Stimulated activated CD4-positive, alpha-beta T cell treated with anti-CD3 and anti-CD28 coated beads, Interleukin-2, amount 100 ng/mL, for 48 hours (primary cell): ENCODE measurements around the gene CNOT3.
"Not testable (repeated sequence)": the region's sequence is repeated elsewhere in the genome, so short reads cannot be mapped to it uniquely, and the experiment has no call there.

ENCODE experiments used
- DNase-seq, 2 donors: peaks; one replicate each; pipeline ENCODE4 v3.0.0-alpha.2; 2020

The CNOT3 gene

GRCh38 chr19:54172471-54173358, 35.2 kb downstream of the CNOT3 start, which contains the start of gene TMC4:
TSS of gene TMC4 (minus strand) at chr19:54173160. CDS start at chr19:54173117, 43 bp downstream.
- DNase-seq: no peak

- no peak for DNase-seq
These were observed 35.8 kb downstream of the CNOT3 start for GRCh38 chr19:54173359-54173699.

GRCh38 chr19:54173951-54174834, 36.6 kb downstream of the CNOT3 start:
- DNase-seq: no peak

GRCh38 chr19:54178581-54179261, 41.2 kb downstream of the CNOT3 start:
- DNase-seq: no peak

GRCh38 chr19:54179262-54179852, 41.8 kb downstream of the CNOT3 start:
- no peak for DNase-seq

GRCh38 chr19:54179921-54180461, 42.4 kb downstream of the CNOT3 start:
- no peak for DNase-seq

- no peak for DNase-seq
These were observed 43.1 kb downstream of the CNOT3 start for GRCh38 chr19:54180691-54181091.

- not testable (repeated sequence) for DNase-seq
These were observed 44.3 kb downstream of the CNOT3 start for GRCh38 chr19:54181894-54182293.

GRCh38 chr19:54183431-54183830, 45.9 kb downstream of the CNOT3 start:
- no peak for DNase-seq

GRCh38 chr19:54186351-54186750, 48.8 kb downstream of the CNOT3 start:
- no peak for DNase-seq

GRCh38 chr19:54186934-54187381, 49.4 kb downstream of the CNOT3 start:
- no peak for DNase-seq

- DNase-seq: peak in 1 of 2 donors; percentile 44
These were observed 50.8 kb downstream of the CNOT3 start for GRCh38 chr19:54188215-54188871.

- DNase-seq: no peak
These were observed 51.7 kb downstream of the CNOT3 start, which contains the start of gene MBOAT7 for GRCh38 chr19:54189145-54189734. TSS of gene MBOAT7 (minus strand) at chr19:54189580. CDS start at chr19:54188508, 1,072 bp downstream.

GRCh38 chr19:54189735-54190502, 52.4 kb downstream of the CNOT3 start:
- peak; percentile 99 to 100 for DNase-seq

GRCh38 chr19:54190503-54191010, 53.0 kb downstream of the CNOT3 start:
- peak; percentile 100 for DNase-seq

GRCh38 chr19:54191011-54191810, 53.6 kb downstream of the CNOT3 start, which contains the start of gene TSEN34:
TSS of gene TSEN34 (plus strand) at chr19:54191308. CDS start at chr19:54191365, 57 bp downstream.
- peak; percentile 70 to 79 for DNase-seq

GRCh38 chr19:54191811-54192453, 54.4 kb downstream of the CNOT3 start:
- DNase-seq: no peak

- no peak for DNase-seq
These were observed 55.4 kb downstream of the CNOT3 start for GRCh38 chr19:54193011-54193410.

GRCh38 chr19:54194463-54194862, 56.9 kb downstream of the CNOT3 start:
- DNase-seq: not testable (repeated sequence)
